Measurements from ENCODE around the gene CD34. TPM values are rescaled to one million over a fixed set of nuclear protein-coding genes. Genes with fewer than 3 reads are reported as not detected.
"Not testable (repeated sequence)": the region's sequence is repeated elsewhere in the genome, so short reads cannot be mapped to it uniquely, and the experiment has no call there.

CD34 gene
- total and polyA plus RNA-seq, 2 experiments from 2014 or later: 0.27 to 0.29 TPM

DNA sequence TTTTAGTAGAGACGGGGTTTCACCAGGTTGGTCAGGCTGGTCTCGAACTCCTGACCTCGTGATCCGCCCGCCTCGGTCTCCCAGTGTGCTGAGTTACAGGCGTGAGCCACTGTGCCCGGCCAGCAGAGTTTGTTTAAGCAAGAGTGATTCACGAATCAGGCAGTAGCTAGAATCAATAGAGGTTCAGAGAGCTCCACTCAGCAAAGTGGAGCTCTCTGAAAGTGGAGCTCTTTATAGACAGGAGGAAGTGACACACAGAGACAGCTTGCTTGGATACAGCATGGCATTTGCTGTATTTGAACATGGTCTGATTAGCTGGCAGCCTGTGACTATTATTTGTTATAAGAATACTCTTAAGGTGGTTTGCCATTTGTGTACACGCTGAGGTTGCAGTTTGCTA is 27.1 kb upstream of the CD34 start:
- TF ChIP-seq, protein P1, sequence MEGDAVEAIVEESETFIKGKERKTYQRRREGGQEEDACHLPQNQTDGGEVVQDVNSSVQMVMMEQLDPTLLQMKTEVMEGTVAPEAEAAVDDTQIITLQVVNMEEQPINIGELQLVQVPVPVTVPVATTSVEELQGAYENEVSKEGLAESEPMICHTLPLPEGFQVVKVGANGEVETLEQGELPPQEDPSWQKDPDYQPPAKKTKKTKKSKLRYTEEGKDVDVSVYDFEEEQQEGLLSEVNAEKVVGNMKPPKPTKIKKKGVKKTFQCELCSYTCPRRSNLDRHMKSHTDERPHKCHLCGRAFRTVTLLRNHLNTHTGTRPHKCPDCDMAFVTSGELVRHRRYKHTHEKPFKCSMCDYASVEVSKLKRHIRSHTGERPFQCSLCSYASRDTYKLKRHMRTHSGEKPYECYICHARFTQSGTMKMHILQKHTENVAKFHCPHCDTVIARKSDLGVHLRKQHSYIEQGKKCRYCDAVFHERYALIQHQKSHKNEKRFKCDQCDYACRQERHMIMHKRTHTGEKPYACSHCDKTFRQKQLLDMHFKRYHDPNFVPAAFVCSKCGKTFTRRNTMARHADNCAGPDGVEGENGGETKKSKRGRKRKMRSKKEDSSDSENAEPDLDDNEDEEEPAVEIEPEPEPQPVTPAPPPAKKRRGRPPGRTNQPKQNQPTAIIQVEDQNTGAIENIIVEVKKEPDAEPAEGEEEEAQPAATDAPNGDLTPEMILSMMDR (IDR thresholded peaks at IDR 0.05; ENCODE audit: low read depth, low read length): no peak

DNA sequence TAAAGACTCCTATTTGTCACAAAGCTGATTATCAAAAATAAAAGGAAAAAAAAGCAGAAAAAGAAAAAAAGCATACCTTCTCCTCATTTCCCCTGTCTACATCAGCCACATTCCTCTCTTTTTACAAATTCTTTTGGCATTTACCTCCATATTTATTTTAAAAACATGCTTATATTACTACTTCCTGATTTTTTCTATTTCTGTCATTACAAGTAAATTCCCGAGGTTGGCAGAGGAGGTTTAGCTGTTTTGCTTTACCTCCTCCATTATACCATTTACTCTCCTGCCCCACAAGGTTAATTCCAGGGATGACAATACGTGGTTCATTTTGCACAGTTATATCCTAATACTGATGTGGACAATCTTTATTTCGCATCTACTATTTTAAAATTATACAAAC is 26.3 kb upstream of the CD34 start:
- Histone ChIP-seq H3K27ac (no peak overlapping the region), H3K4me1 (ENCODE audit: low read depth) (no peaks in the 10 kb centered on the region), H3K36me3 (no peaks in the 10 kb centered on the region), H3K9me3 (ENCODE audit: low read depth) (no peaks in the 10 kb centered on the region), H3K27me3 (peaks cover 13% of the 10 kb centered on the region), H3K4me3 (no peak overlapping the region)
- TF ChIP-seq, protein P1 (IDR thresholded peaks at IDR 0.05; ENCODE audit: low read depth, low read length): no peak
- DNase-seq (ENCODE audit: low read depth in 1 of 2, low spot score in 1 of 2): no peak

More for the DNA sequence above, 27.1 kb upstream of the CD34 start:
- Histone ChIP-seq H3K27me3 (peaks cover 13% of the 10 kb centered on the region), H3K27ac (no peak overlapping the region), H3K9me3 (ENCODE audit: low read depth) (no peaks in the 10 kb centered on the region), H3K4me1 (ENCODE audit: low read depth) (no peaks in the 10 kb centered on the region), H3K4me3 (no peak overlapping the region), H3K36me3 (no peaks in the 10 kb centered on the region)
- peak; percentile 20 to 32 for DNase-seq (ENCODE audit: low read depth in 1 of 2, low spot score in 1 of 2)

DNA sequence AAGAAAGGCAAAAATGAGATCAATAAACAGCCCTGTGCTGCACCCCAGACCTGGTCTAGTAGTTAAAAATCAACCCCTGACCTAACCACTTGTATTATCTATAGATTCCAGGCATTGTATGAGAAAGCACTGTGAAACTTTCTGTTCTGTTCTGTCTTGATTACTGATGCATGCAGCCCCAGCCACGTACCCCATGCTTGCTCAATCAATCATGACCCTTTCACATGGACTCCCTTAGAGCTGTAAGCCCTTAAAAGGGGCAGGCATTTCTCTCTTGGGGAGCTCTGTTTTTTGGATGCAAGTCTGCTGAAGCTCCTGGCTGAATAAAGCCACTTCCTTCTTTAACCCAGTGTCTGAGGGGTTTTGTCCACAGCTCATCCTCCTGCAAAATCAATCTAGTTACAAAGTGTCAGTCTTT is 24.2 kb upstream of the CD34 start:
- Histone ChIP-seq H3K27ac (no peak overlapping the region), H3K27me3 (peaks cover 12% of the 10 kb centered on the region), H3K4me1 (ENCODE audit: low read depth) (no peaks in the 10 kb centered on the region), H3K36me3 (no peaks in the 10 kb centered on the region), H3K4me3 (no peak overlapping the region), H3K9me3 (ENCODE audit: low read depth) (no peaks in the 10 kb centered on the region)
- DNase-seq (ENCODE audit: low read depth in 1 of 2, low spot score in 1 of 2): no peak
- TF ChIP-seq, protein P1 (IDR thresholded peaks at IDR 0.05; ENCODE audit: low read depth, low read length): no peak

DNA sequence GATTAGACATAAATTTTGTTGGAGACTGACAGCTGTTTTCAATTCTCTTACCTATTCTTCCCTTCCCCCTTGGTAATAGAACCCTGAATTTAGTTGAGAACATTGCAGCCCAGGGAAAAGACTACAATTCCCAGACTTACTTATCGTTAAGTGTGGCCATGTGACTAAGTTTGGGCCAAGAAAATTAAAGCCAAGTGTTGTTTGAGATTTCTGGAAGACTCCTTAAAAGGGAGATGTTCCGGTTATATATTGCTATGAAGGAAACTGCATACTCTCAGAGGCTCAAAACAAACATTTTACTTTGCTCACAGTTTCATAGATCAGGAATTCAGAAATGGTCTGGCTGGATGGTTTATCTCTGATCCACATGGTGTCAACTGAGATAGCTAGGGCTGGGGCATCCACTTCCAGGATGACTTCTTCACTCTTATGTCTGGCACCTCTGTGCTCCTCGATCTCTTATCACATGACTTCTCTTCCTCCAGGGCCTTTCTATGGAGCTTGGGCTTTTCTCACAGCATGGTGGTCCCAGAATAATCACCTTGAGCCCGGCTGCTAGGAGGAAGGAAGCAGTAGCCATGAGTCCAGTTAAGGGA is 22.4 kb upstream of the CD34 start:
- TF ChIP-seq, protein P1 (IDR thresholded peaks at IDR 0.05; ENCODE audit: low read depth, low read length): no peak
- Histone ChIP-seq H3K27me3 (peaks cover 6% of the 10 kb centered on the region), H3K4me3 (no peak overlapping the region), H3K27ac (no peak overlapping the region), H3K9me3 (ENCODE audit: low read depth) (no peaks in the 10 kb centered on the region), H3K36me3 (no peaks in the 10 kb centered on the region), H3K4me1 (ENCODE audit: low read depth) (no peaks in the 10 kb centered on the region)
- DNase-seq (ENCODE audit: low read depth in 1 of 2, low spot score in 1 of 2): no peak

DNA sequence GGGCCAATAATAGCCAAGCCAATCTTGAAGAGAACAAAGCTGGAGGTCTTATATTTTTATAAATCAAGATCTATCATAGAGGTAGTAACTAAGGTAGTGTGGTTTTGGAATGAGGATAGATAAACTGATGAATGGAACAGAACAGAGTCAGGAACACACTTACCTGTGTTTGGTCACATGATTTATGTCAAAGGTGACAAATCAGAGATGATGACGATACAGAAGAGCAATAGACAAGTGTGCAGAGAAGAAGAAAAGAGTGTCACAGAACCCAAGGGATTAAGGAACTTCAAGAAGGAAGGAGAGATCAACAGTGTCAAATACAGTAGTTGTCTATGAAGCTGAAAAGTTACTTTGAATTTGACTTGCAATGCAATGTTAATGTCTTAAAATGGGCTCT is 16.1 kb upstream of the CD34 start:
- no peaks in the 10 kb centered on the region for H3K9me3 ChIP-seq (ENCODE audit: low read depth)
- TF ChIP-seq, protein P1 (IDR thresholded peaks at IDR 0.05; ENCODE audit: low read depth, low read length): no peak
- no peak overlapping the region for H3K27ac ChIP-seq
- no peaks in the 10 kb centered on the region for H3K36me3 ChIP-seq
- no peak for DNase-seq (ENCODE audit: low read depth in 1 of 2, low spot score in 1 of 2)
- H3K4me1 ChIP-seq (ENCODE audit: low read depth): peaks cover 29% of the 10 kb centered on the region
- peaks cover 12% of the 10 kb centered on the region for H3K27me3 ChIP-seq
- no peak overlapping the region for H3K4me3 ChIP-seq

DNA sequence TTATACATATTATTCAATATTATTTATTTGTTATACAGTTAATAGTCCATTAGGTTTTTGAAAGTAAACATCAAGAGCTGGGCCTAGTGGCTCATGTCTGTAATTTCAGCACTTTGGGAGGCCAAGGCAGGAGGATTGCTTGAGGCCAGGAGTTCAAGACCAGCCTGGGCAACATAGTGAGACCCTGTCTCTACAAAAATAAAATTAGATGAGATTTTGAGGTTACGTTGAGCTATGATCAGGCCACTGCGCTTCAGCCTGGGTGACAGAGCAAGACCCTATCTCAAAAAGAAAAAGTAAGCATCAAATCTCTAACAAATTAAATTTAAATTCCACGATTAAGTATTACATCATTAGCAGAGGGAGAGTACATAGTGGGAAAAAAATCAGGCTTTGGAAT is 15.0 kb upstream of the CD34 start:
- Histone ChIP-seq H3K27me3 (peaks cover 12% of the 10 kb centered on the region), H3K4me1 (ENCODE audit: low read depth) (peaks cover 30% of the 10 kb centered on the region)
- not testable (repeated sequence) for H3K27ac ChIP-seq; H3K4me3 ChIP-seq; H3K36me3 ChIP-seq; DNase-seq (ENCODE audit: low read depth in 1 of 2, low spot score in 1 of 2); H3K9me3 ChIP-seq (ENCODE audit: low read depth)

Measured in cardiac muscle cell (in vitro differentiated cells and primary cell).